Trophoblast cell (in vitro differentiated cells and primary cell): Measurements from ENCODE around the gene CALN1.
"Not testable (repeated sequence)": the region's sequence is repeated elsewhere in the genome, so short reads cannot be mapped to it uniquely, and the experiment has no call there.

ENCODE experiments used
- DNase-seq, 2 donors: peaks; one replicate each; pipeline ENCODE4 v3.0.0-alpha.2; 2016
- H2AFZ ChIP-seq: 2 replicates; pipeline ENCODE4 v1.6.1; 2013; ENCODE audit warnings: low read length, moderate library complexity, mild to moderate bottlenecking; ENCODE audit not compliant: insufficient read depth, poor library complexity
- H2AK5ac ChIP-seq: 2 replicates; pipeline ENCODE4 v1.6.1; 2013; ENCODE audit warnings: mild to moderate bottlenecking, low read length
- H2BK120ac ChIP-seq: 2 replicates; pipeline ENCODE4 v1.6.1; 2013; ENCODE audit warnings: low read length, mild to moderate bottlenecking, moderate library complexity; ENCODE audit not compliant: insufficient read depth, poor library complexity
- H2BK12ac ChIP-seq: 2 replicates; pipeline ENCODE4 v1.6.1; 2013; ENCODE audit warnings: mild to moderate bottlenecking, low read length, moderate library complexity
- H2BK5ac ChIP-seq: 2 replicates; pipeline ENCODE4 v1.6.1; 2013; ENCODE audit warnings: low read length, low read depth, moderate library complexity, mild to moderate bottlenecking; ENCODE audit not compliant: poor library complexity
- H3K14ac ChIP-seq: 2 replicates; pipeline ENCODE4 v1.6.1; 2013; ENCODE audit warnings: mild to moderate bottlenecking, low read length
- H3K18ac ChIP-seq: 2 replicates; pipeline ENCODE4 v1.6.1; 2013; ENCODE audit warnings: mild to moderate bottlenecking, low read length
- H3K23ac ChIP-seq: 2 replicates; pipeline ENCODE4 v1.6.1; 2013; ENCODE audit warnings: low read length
- H3K27ac ChIP-seq: 2 replicates; pipeline ENCODE4 v1.5.1; 2013; ENCODE audit warnings: low read depth, mild to moderate bottlenecking, inconsistent platforms, low read length, moderate library complexity
- H3K27me3 ChIP-seq: 2 replicates; pipeline ENCODE4 v1.6.1; 2013; ENCODE audit warnings: inconsistent platforms, mild to moderate bottlenecking, low read length, moderate library complexity; ENCODE audit not compliant: insufficient read depth
- H3K36me3 ChIP-seq, 2 experiments: 1 replicate in 1 of 2; 2 replicates in 1 of 2; pipeline ENCODE4 v1.6.1; 2013; ENCODE audit warnings: low read length in 2 of 2, mild to moderate bottlenecking in 2 of 2, moderate library complexity in 1 of 2; ENCODE audit not compliant: insufficient read depth in 2 of 2, control insufficient read depth in 1 of 2
- H3K4ac ChIP-seq: 2 replicates; pipeline ENCODE4 v1.6.1; 2013; ENCODE audit warnings: low read depth, mild to moderate bottlenecking, low read length, moderate library complexity
- H3K4me1 ChIP-seq, 2 experiments: 1 replicate in 1 of 2; 2 replicates in 1 of 2; pipeline ENCODE4 v1.6.1; 2013; ENCODE audit warnings: low read length in 2 of 2, mild to moderate bottlenecking in 2 of 2, moderate library complexity in 1 of 2; ENCODE audit not compliant: insufficient read depth in 2 of 2, control insufficient read depth in 1 of 2
- H3K4me2 ChIP-seq: 2 replicates; pipeline ENCODE4 v1.6.1; 2013; ENCODE audit warnings: inconsistent platforms, mild to moderate bottlenecking, low read length, moderate library complexity
- H3K4me3 ChIP-seq: 2 replicates; pipeline ENCODE4 v1.5.1; 2013; ENCODE audit warnings: mild to moderate bottlenecking, low read depth, low read length, inconsistent platforms
- H3K79me1 ChIP-seq: one replicate; pipeline ENCODE4 v1.6.1; 2013; ENCODE audit warnings: low read length
- H3K79me2 ChIP-seq: 2 replicates; pipeline ENCODE4 v1.6.1; 2013; ENCODE audit warnings: low read length, mild to moderate bottlenecking; ENCODE audit not compliant: control insufficient read depth, insufficient read depth, poor library complexity
- H3K9ac ChIP-seq: 2 replicates; pipeline ENCODE4 v1.6.1; 2013; ENCODE audit warnings: mild to moderate bottlenecking, low read length
- H3K9me3 ChIP-seq: 2 replicates; pipeline ENCODE4 v1.6.1; 2013; ENCODE audit warnings: low read depth, mild to moderate bottlenecking, control low read depth, inconsistent platforms, low read length; ENCODE audit not compliant: insufficient read depth
- H4K12ac ChIP-seq: 2 replicates; pipeline ENCODE4 v1.6.1; 2013; ENCODE audit warnings: low read depth, mild to moderate bottlenecking, low read length, moderate library complexity
- H4K8ac ChIP-seq: 2 replicates; pipeline ENCODE4 v1.6.1; 2013; ENCODE audit warnings: low read depth, mild to moderate bottlenecking, low read length, moderate library complexity
- H4K91ac ChIP-seq: one replicate; pipeline ENCODE4 v1.6.1; 2013; ENCODE audit warnings: low read depth, mild to moderate bottlenecking, low read length, moderate library complexity
- WGBS: extraction: QIAGEN DNeasy Blood & Tissue Kit; methylation state at CpG from one replicate; pipeline ENCODE4 v1.1.7; 2013; ENCODE audit warnings: missing lambda C conversion rate; ENCODE audit not compliant: insufficient read length, insufficient coverage; ENCODE audit errors: extremely low coverage; 5-methylcytosine and 5-hydroxymethylcytosine counted together

Gene CALN1

GRCh38 chr7:71746006-71746405, 666.1 kb downstream of the CALN1 start:
- Histone ChIP-seq H3K79me1 (no peaks in the 10 kb centered on the region), H3K9me3 (peaks cover 2% of the 10 kb centered on the region), H2AK5ac (no peak overlapping the region), H2BK12ac (no peak overlapping the region), H4K91ac (no peak overlapping the region), H3K14ac (no peak overlapping the region), H3K4me1 (no peaks in the 10 kb centered on the region), H3K27me3 (no peaks in the 10 kb centered on the region), H3K23ac (no peak overlapping the region), H3K9ac (no peak overlapping the region), H2BK5ac (no peak overlapping the region), H3K4ac (no peak overlapping the region), H4K8ac (no peak overlapping the region), H3K36me3 (no peaks in the 10 kb centered on the region), H2BK120ac (no peak overlapping the region), H4K12ac (no peak overlapping the region), H3K18ac (no peak overlapping the region), H3K4me2 (no peak overlapping the region), H3K4me3 (no peak overlapping the region), H2AFZ (no peak overlapping the region), H3K79me2 (no peaks in the 10 kb centered on the region), H3K27ac (no peak overlapping the region)
- DNase-seq: no peak
- no CpG with 5 or more reads among the region's 5 CpGs for WGBS

GRCh38 chr7:71740174-71740560, 672.0 kb downstream of the CALN1 start:
- Histone ChIP-seq H3K36me3 (no peaks in the 10 kb centered on the region), H3K4me3 (no peak overlapping the region), H3K18ac (no peak overlapping the region), H3K79me1 (no peaks in the 10 kb centered on the region), H3K4ac (no peak overlapping the region), H3K9me3 (no peaks in the 10 kb centered on the region), H3K79me2 (no peaks in the 10 kb centered on the region), H3K23ac (no peak overlapping the region), H3K27me3 (no peaks in the 10 kb centered on the region), H2AK5ac (no peak overlapping the region), H4K12ac (no peak overlapping the region), H2BK120ac (no peak overlapping the region), H3K9ac (no peak overlapping the region), H3K4me2 (no peak overlapping the region), H2BK12ac (no peak overlapping the region), H3K4me1 (no peaks in the 10 kb centered on the region), H4K91ac (no peak overlapping the region), H2BK5ac (no peak overlapping the region), H3K14ac (no peak overlapping the region), H3K27ac (no peak overlapping the region), H2AFZ (no peak overlapping the region), H4K8ac (no peak overlapping the region)
- no peak for DNase-seq
- no CpG with 5 or more reads among the region's 5 CpGs for WGBS

GRCh38 chr7:71739520-71740173, 672.5 kb downstream of the CALN1 start:
- no peaks in the 10 kb centered on the region for H3K9me3 ChIP-seq
- no peak overlapping the region for H2AFZ ChIP-seq
- H4K12ac ChIP-seq: no peak overlapping the region
- H3K4me1 ChIP-seq: no peaks in the 10 kb centered on the region
- no peak overlapping the region for H2AK5ac ChIP-seq
- H4K8ac ChIP-seq: no peak overlapping the region
- H2BK5ac ChIP-seq: no peak overlapping the region
- no peak overlapping the region for H3K9ac ChIP-seq
- H3K4me2 ChIP-seq: no peak overlapping the region
- no peak overlapping the region for H3K4ac ChIP-seq
- H3K27ac ChIP-seq: no peak overlapping the region
- H3K18ac ChIP-seq: no peak overlapping the region
- H2BK12ac ChIP-seq: no peak overlapping the region
- H3K23ac ChIP-seq: no peak overlapping the region
- no peak overlapping the region for H3K14ac ChIP-seq
- H3K79me1 ChIP-seq: no peaks in the 10 kb centered on the region
- H3K79me2 ChIP-seq: no peaks in the 10 kb centered on the region
- no peak overlapping the region for H4K91ac ChIP-seq
- no CpG with 5 or more reads among the region's 10 CpGs for WGBS
- no peaks in the 10 kb centered on the region for H3K36me3 ChIP-seq
- DNase-seq: no peak
- no peak overlapping the region for H3K4me3 ChIP-seq
- H2BK120ac ChIP-seq: no peak overlapping the region
- no peaks in the 10 kb centered on the region for H3K27me3 ChIP-seq

GRCh38 chr7:71737931-71738540, 674.1 kb downstream of the CALN1 start:
- not testable (repeated sequence) for H3K79me2 ChIP-seq, H2AFZ ChIP-seq, H2BK12ac ChIP-seq, H3K4me1 ChIP-seq, H4K12ac ChIP-seq, H3K4ac ChIP-seq, H4K8ac ChIP-seq, H3K4me2 ChIP-seq, H2AK5ac ChIP-seq, H3K9me3 ChIP-seq, H2BK120ac ChIP-seq, H3K4me3 ChIP-seq, H3K9ac ChIP-seq, H3K18ac ChIP-seq, H3K23ac ChIP-seq, DNase-seq, H3K27ac ChIP-seq, H3K27me3 ChIP-seq, H3K36me3 ChIP-seq, H3K14ac ChIP-seq, H2BK5ac ChIP-seq, H4K91ac ChIP-seq, H3K79me1 ChIP-seq
- no CpG with 5 or more reads among the region's 42 CpGs for WGBS
